Vagina (tissue), 2 donors: ENCODE results near the gene TANK. TPM values are rescaled to one million over a fixed set of nuclear protein-coding genes. Genes with fewer than 3 reads are reported as not detected.

ENCODE experiments used
- DNase-seq, 2 donors: peaks; one replicate each; pipeline ENCODE4 v3.0.0-alpha.2; 2017; ENCODE audit errors: extremely low spot score in 2 of 2
- H3K27ac ChIP-seq: fragments of 200-600 bp; sonication (generic); one replicate; pipeline ENCODE4 v1.5.1; 2019
- H3K27me3 ChIP-seq: fragments of 200-600 bp; sonication (generic); one replicate; pipeline ENCODE4 v1.5.1; 2019
- H3K36me3 ChIP-seq, 2 donors: fragments of 200-600 bp; sonication (generic); one replicate each; pipeline ENCODE4 v1.5.1; 2017 to 2019
- H3K4me1 ChIP-seq: fragments of 200-600 bp; sonication (generic); one replicate; pipeline ENCODE4 v1.5.1; 2019
- H3K4me3 ChIP-seq, 2 donors: fragments of 200-600 bp; sonication (generic); 1 replicate in 1 of 2; 2 replicates in 1 of 2; pipeline ENCODE4 v1.5.1; 2016 to 2019
- H3K9me3 ChIP-seq: fragments of 200-600 bp; sonication (generic); one replicate; pipeline ENCODE4 v1.5.1; 2019
- POLR2A ChIP-seq, 2 donors: fragments of 450-650 bp; IDR thresholded peaks; one replicate each; pipeline ENCODE4 v1.6.1; 2017; ENCODE audit warnings: antibody characterized with exemption in 2 of 2, mild to moderate bottlenecking in 2 of 2, moderate library complexity in 2 of 2
- POLR2AphosphoS5 ChIP-seq, 2 donors: sonication (generic); formaldehyde crosslinking; IDR thresholded peaks; one replicate each; pipeline ENCODE4 v1.9.0; 2017; ENCODE audit warnings: antibody characterized with exemption in 2 of 2, mild to moderate bottlenecking in 2 of 2, low read depth in 1 of 2; ENCODE audit not compliant: insufficient read depth in 1 of 2
- intact Hi-C: fragments of 100-400 bp; cut with DNase I; formaldehyde crosslinking; loops from one replicate; pipeline ENCODE4 v1.15.1; 2023
- total RNA-seq: library from RNA; depleted of rRNA; stranded (reverse); fragments of >200 nt; gene quantifications from one replicate; pipeline ENCODE4 v1.2.3, GENCODE V29; 2016
- TF ChIP-seq, protein P1 (sequence below), 3 experiments: fragments of 450-650 bp in 2 of 3; fragments of 200-600 bp in 1 of 3; sonication (generic) in 1 of 3; IDR thresholded peaks; one replicate each; pipeline ENCODE4 v1.5.1; 2017 to 2019; ENCODE audit warnings: antibody characterized with exemption in 3 of 3, mild to moderate bottlenecking in 2 of 3, moderate library complexity in 2 of 3

Gene TANK
- total RNA-seq, 1 donor from 2014 or later: 94.0 TPM

GRCh38 chr2:161250864-161251436 is 90.7 kb downstream of the TANK start:
- DNase-seq: no peak
- H3K27me3 ChIP-seq: no peaks in the 10 kb centered on the region
- intact Hi-C loops: no loop called here
- no peak for TF ChIP-seq POLR2AphosphoS5 (IDR thresholded peaks at IDR 0.05; ENCODE audit: insufficient read depth in 1 of 2, low read depth in 1 of 2)
- no peak for TF ChIP-seq POLR2A (IDR thresholded peaks at IDR 0.05)
- TF ChIP-seq, protein P1, sequence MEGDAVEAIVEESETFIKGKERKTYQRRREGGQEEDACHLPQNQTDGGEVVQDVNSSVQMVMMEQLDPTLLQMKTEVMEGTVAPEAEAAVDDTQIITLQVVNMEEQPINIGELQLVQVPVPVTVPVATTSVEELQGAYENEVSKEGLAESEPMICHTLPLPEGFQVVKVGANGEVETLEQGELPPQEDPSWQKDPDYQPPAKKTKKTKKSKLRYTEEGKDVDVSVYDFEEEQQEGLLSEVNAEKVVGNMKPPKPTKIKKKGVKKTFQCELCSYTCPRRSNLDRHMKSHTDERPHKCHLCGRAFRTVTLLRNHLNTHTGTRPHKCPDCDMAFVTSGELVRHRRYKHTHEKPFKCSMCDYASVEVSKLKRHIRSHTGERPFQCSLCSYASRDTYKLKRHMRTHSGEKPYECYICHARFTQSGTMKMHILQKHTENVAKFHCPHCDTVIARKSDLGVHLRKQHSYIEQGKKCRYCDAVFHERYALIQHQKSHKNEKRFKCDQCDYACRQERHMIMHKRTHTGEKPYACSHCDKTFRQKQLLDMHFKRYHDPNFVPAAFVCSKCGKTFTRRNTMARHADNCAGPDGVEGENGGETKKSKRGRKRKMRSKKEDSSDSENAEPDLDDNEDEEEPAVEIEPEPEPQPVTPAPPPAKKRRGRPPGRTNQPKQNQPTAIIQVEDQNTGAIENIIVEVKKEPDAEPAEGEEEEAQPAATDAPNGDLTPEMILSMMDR (IDR thresholded peaks at IDR 0.05): no peak
- H3K9me3 ChIP-seq: no peaks in the 10 kb centered on the region
- H3K36me3 ChIP-seq: no peaks in the 10 kb centered on the region
- no peaks in the 10 kb centered on the region for H3K4me1 ChIP-seq
- no peak overlapping the region for H3K27ac ChIP-seq
- no peak overlapping the region for H3K4me3 ChIP-seq

DNA sequence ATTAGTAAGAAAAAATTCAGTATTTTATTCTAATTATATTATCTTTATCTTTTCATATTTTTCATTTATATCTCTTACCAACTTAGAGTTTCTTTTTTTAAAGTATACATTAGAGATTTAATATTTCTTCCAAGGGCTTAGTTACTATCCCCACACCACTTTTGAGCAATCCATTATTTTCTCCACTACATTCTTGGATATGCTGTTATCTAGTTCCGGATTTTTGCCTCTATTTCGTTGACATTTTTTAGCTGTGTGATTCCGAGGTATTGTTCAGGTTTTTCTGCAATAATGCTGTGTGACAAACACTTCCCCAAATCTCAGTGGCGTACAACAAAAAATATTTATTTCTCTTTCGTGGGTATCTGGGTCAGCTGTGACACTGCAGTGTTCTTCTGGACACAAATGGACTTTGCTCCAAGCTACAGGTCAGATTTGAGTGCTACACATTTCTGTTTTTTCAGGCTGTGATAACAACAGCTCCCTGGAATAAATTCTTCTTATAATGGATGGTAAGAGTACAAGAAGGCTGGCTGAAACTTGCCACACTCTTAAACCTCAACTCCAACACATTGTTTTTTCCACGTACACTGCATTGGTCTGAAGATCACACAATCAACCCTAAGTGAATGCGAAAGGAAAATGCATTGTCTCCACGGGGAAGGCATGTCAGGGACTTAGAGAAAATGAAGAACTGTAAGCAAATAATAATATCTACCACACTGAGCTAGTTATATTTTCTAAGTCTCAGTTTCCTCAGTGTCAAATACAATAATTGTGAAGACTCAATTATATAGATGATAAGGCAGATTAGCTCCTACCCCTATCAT is 97.1 kb downstream of the TANK start:
- no peaks in the 10 kb centered on the region for H3K4me1 ChIP-seq
- no peak overlapping the region for H3K27ac ChIP-seq
- DNase-seq: no peak
- H3K4me3 ChIP-seq: no peak overlapping the region
- intact Hi-C loops: no loop called here
- no peaks in the 10 kb centered on the region for H3K9me3 ChIP-seq
- H3K27me3 ChIP-seq: no peaks in the 10 kb centered on the region
- no peaks in the 10 kb centered on the region for H3K36me3 ChIP-seq
- no peak for TF ChIP-seq POLR2AphosphoS5 (IDR thresholded peaks at IDR 0.05; ENCODE audit: insufficient read depth in 1 of 2, low read depth in 1 of 2)
- TF ChIP-seq, protein P1 (IDR thresholded peaks at IDR 0.05): no peak
- no peak for TF ChIP-seq POLR2A (IDR thresholded peaks at IDR 0.05)

DNA sequence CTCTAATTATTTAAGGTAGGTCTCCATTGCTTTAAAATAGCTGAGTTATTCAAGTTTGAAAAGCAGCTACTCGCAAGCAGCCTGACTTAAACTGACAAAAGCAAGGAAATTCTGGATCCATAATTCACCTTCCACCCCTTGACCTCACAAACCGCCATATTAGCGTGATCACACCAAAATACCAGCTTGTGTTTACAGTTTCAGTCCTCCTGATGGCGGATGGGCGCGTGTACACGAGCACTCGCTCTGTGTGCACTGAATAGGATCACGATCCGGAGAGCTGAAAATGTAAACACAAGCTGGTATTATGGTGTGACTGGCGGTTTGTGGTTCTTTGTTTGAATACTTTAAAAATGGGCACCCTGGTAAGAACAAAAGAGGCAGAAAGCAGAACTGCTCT is 105.6 kb downstream of the TANK start:
- Histone ChIP-seq H3K4me1 (no peaks in the 10 kb centered on the region), H3K27me3 (no peaks in the 10 kb centered on the region), H3K9me3 (no peaks in the 10 kb centered on the region), H3K27ac (no peak overlapping the region), H3K4me3 (no peak overlapping the region), H3K36me3 (no peaks in the 10 kb centered on the region)
- intact Hi-C loops: no loop called here
- TF ChIP-seq POLR2AphosphoS5 (IDR thresholded peaks at IDR 0.05; ENCODE audit: insufficient read depth in 1 of 2, low read depth in 1 of 2): no peak
- TF ChIP-seq, protein P1 (IDR thresholded peaks at IDR 0.05): no peak
- TF ChIP-seq POLR2A (IDR thresholded peaks at IDR 0.05): no peak
- DNase-seq: no peak

DNA sequence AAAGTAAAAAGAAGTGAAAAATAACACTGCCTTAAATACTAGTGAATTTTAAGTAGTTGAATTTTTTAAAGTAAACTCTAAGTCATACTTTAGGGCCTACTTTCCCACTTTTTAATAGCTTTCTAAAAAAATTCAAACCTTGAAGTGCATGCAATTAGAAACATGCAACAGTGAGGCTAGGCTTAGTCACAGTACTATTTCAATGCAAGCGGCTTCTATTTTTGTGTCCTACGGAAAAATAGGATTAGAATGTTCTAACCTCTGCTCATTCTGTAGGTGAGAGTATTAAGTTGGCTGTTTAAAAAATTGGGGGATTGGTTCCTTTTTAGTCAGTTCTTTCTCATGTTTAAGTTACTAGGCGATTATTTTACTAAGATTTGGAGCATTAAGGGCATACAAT is 108.9 kb downstream of the TANK start:
- H3K4me3 ChIP-seq: no peak overlapping the region
- H3K27ac ChIP-seq: no peak overlapping the region
- DNase-seq: no peak
- no peaks in the 10 kb centered on the region for H3K36me3 ChIP-seq
- intact Hi-C loops: no loop called here
- TF ChIP-seq, protein P1 (IDR thresholded peaks at IDR 0.05): no peak
- TF ChIP-seq POLR2AphosphoS5 (IDR thresholded peaks at IDR 0.05; ENCODE audit: insufficient read depth in 1 of 2, low read depth in 1 of 2): no peak
- no peak for TF ChIP-seq POLR2A (IDR thresholded peaks at IDR 0.05)
- H3K27me3 ChIP-seq: no peaks in the 10 kb centered on the region
- H3K4me1 ChIP-seq: no peaks in the 10 kb centered on the region
- no peaks in the 10 kb centered on the region for H3K9me3 ChIP-seq
